ENCODE measurements around the gene SDS.

DNA sequence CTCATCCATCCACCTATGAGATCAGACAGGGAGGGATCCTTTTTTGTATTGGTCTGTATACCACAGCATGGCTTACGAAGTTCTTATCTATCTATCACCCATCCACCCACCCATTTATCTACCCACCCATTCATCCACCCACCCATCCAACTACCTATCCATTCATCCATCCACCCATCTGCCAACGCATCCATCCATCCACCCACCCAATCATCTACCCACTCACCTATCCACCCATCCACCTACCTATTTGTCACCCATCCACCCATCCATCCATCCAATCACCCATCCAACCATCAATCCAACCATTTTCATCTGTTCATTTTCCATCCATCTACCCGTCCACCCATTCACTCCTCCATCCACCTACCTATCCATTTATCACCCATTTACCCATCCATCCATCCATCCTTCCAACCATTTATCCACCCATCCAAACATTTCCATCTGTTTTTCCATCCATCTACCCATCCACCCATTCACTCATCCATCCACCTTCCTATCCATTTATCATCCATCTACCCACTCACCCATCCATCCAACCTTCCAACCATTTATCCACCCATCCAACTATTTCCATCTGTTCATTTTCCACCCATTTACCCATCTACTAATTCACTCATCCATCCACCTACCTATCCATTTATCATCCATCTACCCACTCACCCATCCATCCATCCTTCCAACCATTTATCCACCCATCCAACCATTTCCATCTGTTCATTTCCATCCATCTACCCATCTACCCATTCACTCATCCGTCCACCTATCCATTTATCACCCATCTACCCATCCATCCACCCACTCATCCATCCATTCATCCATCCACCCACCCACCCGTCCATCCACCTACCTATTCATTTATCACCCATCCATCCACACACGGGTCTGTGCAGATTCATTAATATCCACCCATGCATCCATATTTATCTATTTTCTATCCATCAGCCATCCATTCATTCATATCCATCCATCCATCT, 13.3 kb downstream of the SDS start:
- TF ChIP-seq, protein P1, sequence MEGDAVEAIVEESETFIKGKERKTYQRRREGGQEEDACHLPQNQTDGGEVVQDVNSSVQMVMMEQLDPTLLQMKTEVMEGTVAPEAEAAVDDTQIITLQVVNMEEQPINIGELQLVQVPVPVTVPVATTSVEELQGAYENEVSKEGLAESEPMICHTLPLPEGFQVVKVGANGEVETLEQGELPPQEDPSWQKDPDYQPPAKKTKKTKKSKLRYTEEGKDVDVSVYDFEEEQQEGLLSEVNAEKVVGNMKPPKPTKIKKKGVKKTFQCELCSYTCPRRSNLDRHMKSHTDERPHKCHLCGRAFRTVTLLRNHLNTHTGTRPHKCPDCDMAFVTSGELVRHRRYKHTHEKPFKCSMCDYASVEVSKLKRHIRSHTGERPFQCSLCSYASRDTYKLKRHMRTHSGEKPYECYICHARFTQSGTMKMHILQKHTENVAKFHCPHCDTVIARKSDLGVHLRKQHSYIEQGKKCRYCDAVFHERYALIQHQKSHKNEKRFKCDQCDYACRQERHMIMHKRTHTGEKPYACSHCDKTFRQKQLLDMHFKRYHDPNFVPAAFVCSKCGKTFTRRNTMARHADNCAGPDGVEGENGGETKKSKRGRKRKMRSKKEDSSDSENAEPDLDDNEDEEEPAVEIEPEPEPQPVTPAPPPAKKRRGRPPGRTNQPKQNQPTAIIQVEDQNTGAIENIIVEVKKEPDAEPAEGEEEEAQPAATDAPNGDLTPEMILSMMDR (conservative IDR thresholded peaks at IDR 0.05): no peak
- TF ChIP-seq EZH2 (IDR thresholded peaks at IDR 0.05; ENCODE audit: low read depth): no peak

Measured in PC-9 (cell line).